DOHH2 (cell line): ENCODE data around the gene CEP290.
"Not testable (repeated sequence)": the region's sequence is repeated elsewhere in the genome, so short reads cannot be mapped to it uniquely, and the experiment has no call there.

ENCODE experiments used
- H3F3A ChIP-seq: fragments of 200-600 bp; sonication (generic), shearing (Covaris generic); 2 replicates; pipeline ENCODE4 v1.6.0; 2016; ENCODE audit warnings: antibody characterized with exemption, mild to moderate bottlenecking; ENCODE audit not compliant: control insufficient read depth, insufficient read depth
- H3K27ac ChIP-seq: fragments of 200-600 bp; sonication (generic); 2 replicates; pipeline ENCODE4 v1.5.1; 2014; ENCODE audit warnings: low read depth, mild to moderate bottlenecking, low read length, moderate library complexity
- H3K27me3 ChIP-seq: fragments of 200-600 bp; sonication (generic); 2 replicates; pipeline ENCODE4 v1.6.1; 2014; ENCODE audit warnings: mild to moderate bottlenecking, low read length, mixed read lengths; ENCODE audit not compliant: control insufficient read depth
- H3K36me3 ChIP-seq: fragments of 200-600 bp; sonication (generic); 2 replicates; pipeline ENCODE4 v1.6.1; 2014; ENCODE audit warnings: mild to moderate bottlenecking, low read length, moderate library complexity, mixed read lengths; ENCODE audit not compliant: control insufficient read depth
- H3K4me1 ChIP-seq: fragments of 200-600 bp; sonication (generic); 2 replicates; pipeline ENCODE4 v1.6.1; 2014; ENCODE audit warnings: mild to moderate bottlenecking, low read length, mixed read lengths; ENCODE audit not compliant: control insufficient read depth
- H3K4me2 ChIP-seq: fragments of 200-600 bp; sonication (generic); 2 replicates; pipeline ENCODE4 v1.6.0; 2014; ENCODE audit warnings: mild to moderate bottlenecking, low read length, moderate library complexity
- H3K4me3 ChIP-seq: fragments of 200-600 bp; sonication (generic); 2 replicates; pipeline ENCODE4 v1.5.1; 2014; ENCODE audit warnings: mild to moderate bottlenecking, low read length, mixed read lengths
- H3K79me2 ChIP-seq: fragments of 200-600 bp; sonication (generic); 2 replicates; pipeline ENCODE4 v1.6.1; 2014; ENCODE audit warnings: mild to moderate bottlenecking, low read length, mixed read lengths; ENCODE audit not compliant: control insufficient read depth
- H3K9me2 ChIP-seq: fragments of 200-600 bp; sonication (generic); replicated peaks from 2 replicates; pipeline ENCODE4 v1.6.1; 2014; ENCODE audit warnings: mild to moderate bottlenecking, low read length, mixed read lengths; ENCODE audit not compliant: control insufficient read depth
- H3K9me3 ChIP-seq: fragments of 200-600 bp; sonication (generic); 2 replicates; pipeline ENCODE4 v1.6.1; 2014; ENCODE audit warnings: antibody characterized with exemption, low read length, mixed read lengths; ENCODE audit not compliant: control insufficient read depth, insufficient read depth
- H4K20me1 ChIP-seq: fragments of 200-600 bp; sonication (generic); 2 replicates; pipeline ENCODE4 v1.6.0; 2014; ENCODE audit warnings: low read depth, mild to moderate bottlenecking, antibody characterized with exemption, low read length, moderate library complexity; ENCODE audit not compliant: control insufficient read depth, insufficient read depth
- EZH2phosphoT487 ChIP-seq: fragments of 200-600 bp; sonication (generic); IDR thresholded peaks from 2 replicates; pipeline ENCODE4 v1.6.1; 2017; ENCODE audit warnings: borderline replicate concordance, mild to moderate bottlenecking, antibody characterized with exemption, low read length, moderate library complexity, mixed read lengths
- TF ChIP-seq, protein P1 (sequence below): fragments of 200-600 bp; sonication (generic); IDR thresholded peaks from one replicate; pipeline ENCODE4 v1.5.1; 2014; ENCODE audit warnings: antibody characterized with exemption, mild to moderate bottlenecking, low read depth, low read length; ENCODE audit not compliant: poor library complexity, severe bottlenecking

Gene CEP290

DNA sequence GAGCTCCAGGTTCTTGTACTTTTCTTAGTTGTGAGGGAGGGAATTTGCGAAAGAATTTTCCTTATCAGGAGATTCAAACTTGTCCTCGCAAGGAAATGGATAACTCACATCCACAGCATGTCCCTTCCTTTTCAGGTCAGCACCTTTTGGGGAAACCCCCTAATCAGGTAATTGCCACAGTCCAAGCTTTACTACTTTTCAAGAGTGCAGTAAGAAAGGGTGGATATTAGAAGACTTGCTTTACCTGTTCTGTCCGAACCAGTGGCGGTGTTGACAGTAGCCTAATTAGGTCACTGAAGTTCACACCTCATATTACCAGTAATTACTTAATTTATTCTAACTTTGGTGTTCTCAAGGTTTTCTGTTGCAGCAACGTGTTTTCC, 106.0 kb downstream of the CEP290 start:
- H3K27me3 ChIP-seq, result no peaks in the 10 kb centered on the region
- peak overlapping the region; percentile 74 for H3K4me2 ChIP-seq
- no peaks in the 10 kb centered on the region for H3K9me3 ChIP-seq
- no peak for TF ChIP-seq EZH2phosphoT487
- TF ChIP-seq, protein P1, sequence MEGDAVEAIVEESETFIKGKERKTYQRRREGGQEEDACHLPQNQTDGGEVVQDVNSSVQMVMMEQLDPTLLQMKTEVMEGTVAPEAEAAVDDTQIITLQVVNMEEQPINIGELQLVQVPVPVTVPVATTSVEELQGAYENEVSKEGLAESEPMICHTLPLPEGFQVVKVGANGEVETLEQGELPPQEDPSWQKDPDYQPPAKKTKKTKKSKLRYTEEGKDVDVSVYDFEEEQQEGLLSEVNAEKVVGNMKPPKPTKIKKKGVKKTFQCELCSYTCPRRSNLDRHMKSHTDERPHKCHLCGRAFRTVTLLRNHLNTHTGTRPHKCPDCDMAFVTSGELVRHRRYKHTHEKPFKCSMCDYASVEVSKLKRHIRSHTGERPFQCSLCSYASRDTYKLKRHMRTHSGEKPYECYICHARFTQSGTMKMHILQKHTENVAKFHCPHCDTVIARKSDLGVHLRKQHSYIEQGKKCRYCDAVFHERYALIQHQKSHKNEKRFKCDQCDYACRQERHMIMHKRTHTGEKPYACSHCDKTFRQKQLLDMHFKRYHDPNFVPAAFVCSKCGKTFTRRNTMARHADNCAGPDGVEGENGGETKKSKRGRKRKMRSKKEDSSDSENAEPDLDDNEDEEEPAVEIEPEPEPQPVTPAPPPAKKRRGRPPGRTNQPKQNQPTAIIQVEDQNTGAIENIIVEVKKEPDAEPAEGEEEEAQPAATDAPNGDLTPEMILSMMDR, result no peak
- no peaks in the 10 kb centered on the region for H3K9me2 ChIP-seq
- peaks cover 16% of the 10 kb centered on the region for H4K20me1 ChIP-seq
- H3K27ac ChIP-seq, result peak overlapping the region; percentile 12; the same call in 1 of the 2 replicates
- H3K36me3 ChIP-seq, result peaks cover 35% of the 10 kb centered on the region
- H3F3A ChIP-seq, result no peaks in the 10 kb centered on the region
- peak overlapping the region; percentile 95 for H3K4me3 ChIP-seq
- H3K79me2 ChIP-seq, result peaks cover 55% of the 10 kb centered on the region
- H3K4me1 ChIP-seq, result peaks cover 27% of the 10 kb centered on the region

DNA sequence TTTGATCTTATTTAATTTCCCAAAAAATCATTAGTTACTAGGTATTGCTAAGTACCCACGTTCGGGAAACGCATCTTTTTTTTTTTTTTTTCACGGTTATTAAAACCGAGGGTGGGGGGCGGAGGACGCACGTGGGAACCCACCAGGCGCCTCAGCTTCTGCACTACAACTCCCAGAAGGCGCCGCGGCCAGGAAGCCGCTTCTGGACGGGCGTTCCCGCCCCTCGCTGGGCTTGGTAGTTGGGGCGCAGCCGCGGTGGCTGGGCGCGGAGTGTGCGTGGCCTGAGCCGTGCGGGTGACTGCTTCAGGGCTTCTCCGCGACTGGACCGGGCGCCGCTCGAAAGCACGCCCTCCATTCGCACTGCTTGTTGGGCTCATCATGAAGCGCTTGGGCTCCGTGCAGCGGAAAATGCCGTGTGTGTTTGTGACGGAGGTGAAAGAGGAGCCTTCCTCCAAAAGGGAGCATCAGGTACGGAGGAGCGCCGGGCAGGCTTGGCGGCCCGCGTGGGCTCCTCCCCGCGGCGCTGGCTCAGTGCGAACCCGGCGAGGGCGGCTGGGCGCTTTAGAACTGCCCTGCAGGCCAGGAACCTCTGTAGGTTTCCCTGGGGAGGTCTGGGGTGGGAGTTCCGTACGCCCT, 106.5 kb downstream of the CEP290 start:
- H3K4me3 ChIP-seq, result peak overlapping the region; percentile 95
- no peaks in the 10 kb centered on the region for H3K9me2 ChIP-seq
- H3K4me2 ChIP-seq, result peak overlapping the region; percentile 74
- H3K79me2 ChIP-seq, result peaks cover 50% of the 10 kb centered on the region
- H3K27ac ChIP-seq, result peak overlapping the region; percentile 12; the same call in 1 of the 2 replicates
- no peaks in the 10 kb centered on the region for H3F3A ChIP-seq
- peaks cover 30% of the 10 kb centered on the region for H3K36me3 ChIP-seq
- no peaks in the 10 kb centered on the region for H3K27me3 ChIP-seq
- H3K9me3 ChIP-seq, result no peaks in the 10 kb centered on the region
- H4K20me1 ChIP-seq, result peaks cover 16% of the 10 kb centered on the region
- H3K4me1 ChIP-seq, result peaks cover 27% of the 10 kb centered on the region
- TF ChIP-seq EZH2phosphoT487, result no peak
- TF ChIP-seq, protein P1, result no peak

DNA sequence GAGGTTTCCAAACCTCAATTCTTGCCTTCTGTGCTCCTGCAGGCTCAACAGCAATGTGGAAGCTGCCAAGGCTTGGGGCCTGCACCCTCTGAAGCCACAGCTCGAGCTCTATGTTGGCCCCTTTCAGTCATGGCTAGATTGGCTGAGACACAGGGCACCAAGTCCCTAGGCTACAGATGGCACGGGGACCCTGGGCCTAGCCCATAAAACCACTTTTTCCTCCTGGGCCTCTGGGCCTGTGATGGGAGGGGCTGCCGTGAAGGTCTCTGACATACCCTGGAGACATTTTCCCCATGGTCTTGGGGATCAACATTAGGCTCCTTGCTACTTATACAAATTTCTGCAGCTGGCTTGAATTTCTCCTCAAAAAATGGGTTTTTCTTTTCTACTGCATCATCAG, 110.7 kb downstream of the CEP290 start:
- H3K9me2 ChIP-seq, H3K36me3 ChIP-seq, H3K27ac ChIP-seq, H3K27me3 ChIP-seq, H3K9me3 ChIP-seq, H3F3A ChIP-seq, H3K4me1 ChIP-seq, H3K4me3 ChIP-seq, H3K79me2 ChIP-seq, H3K4me2 ChIP-seq, H4K20me1 ChIP-seq: not testable (repeated sequence)

DNA sequence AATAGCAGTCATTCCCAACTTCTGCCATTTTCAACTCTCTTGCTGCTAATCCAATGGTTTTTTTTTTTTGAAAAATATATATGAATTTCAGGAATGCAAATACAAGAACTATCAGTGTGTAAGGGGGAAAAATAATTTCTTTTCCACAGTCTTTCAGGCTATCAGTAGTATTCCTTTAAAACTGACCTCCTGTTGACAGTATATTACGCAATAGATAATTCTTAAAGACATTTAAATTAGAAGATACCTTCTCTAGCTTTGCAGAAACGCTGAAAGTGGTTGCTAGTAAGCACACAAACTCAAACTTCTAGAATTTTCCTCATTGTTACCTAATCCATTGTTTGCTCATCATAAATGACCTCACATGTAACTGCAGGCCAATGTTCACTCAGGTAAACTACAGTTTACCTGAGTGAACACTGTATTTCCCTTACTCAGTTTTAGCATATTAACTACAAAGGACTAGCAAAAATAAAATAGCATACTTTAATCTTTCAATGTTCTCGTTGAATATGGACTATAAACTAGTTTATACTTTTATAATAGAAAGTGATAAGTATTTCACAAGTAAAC, 112.7 kb downstream of the CEP290 start, which contains the start of gene C12orf50:
TSS of gene C12orf50 (minus strand) at position 309 of the 573 bp plus-strand sequence. CDS start 2,439 bp downstream, outside the sequence.
- Histone ChIP-seq H3K9me3 (no peaks in the 10 kb centered on the region), H3K4me3 (no peak within 1 kb of the TSS), H3F3A (no peaks in the 10 kb centered on the region), H3K4me1 (no peaks in the 10 kb centered on the region), H3K27me3 (no peaks in the 10 kb centered on the region), H3K9me2 (no peaks in the 10 kb centered on the region), H3K27ac (no peak within 1 kb of the TSS), H3K36me3 (no peaks in the 10 kb centered on the region), H4K20me1 (no peaks in the 10 kb centered on the region), H3K79me2 (no peaks in the 10 kb centered on the region), H3K4me2 (no peak within 1 kb of the TSS)
- TF ChIP-seq EZH2phosphoT487, result no peak
- TF ChIP-seq, protein P1, result no peak
